Uterine smooth muscle cell (primary cell): ENCODE data around the gene NYAP2. TPM values are rescaled to one million over a fixed set of nuclear protein-coding genes. Genes with fewer than 3 reads are reported as not detected.

Experiments
- total RNA-seq: library from RNA; depleted of rRNA; stranded (reverse); fragments of >200 nt; gene quantifications from 2 replicates; pipeline ENCODE4 v1.2.3, GENCODE V29; 2014

Gene NYAP2
- not detected in 2 replicates for total RNA-seq

GRCh38 chr2:225399504-225399903, at the start of gene NYAP2:
TSS of gene NYAP2 (plus strand) at chr2:225399710. CDS start at chr2:225408881, 9,171 bp downstream.

